ENCODE data around the gene EDIL3.

Gene EDIL3

DNA sequence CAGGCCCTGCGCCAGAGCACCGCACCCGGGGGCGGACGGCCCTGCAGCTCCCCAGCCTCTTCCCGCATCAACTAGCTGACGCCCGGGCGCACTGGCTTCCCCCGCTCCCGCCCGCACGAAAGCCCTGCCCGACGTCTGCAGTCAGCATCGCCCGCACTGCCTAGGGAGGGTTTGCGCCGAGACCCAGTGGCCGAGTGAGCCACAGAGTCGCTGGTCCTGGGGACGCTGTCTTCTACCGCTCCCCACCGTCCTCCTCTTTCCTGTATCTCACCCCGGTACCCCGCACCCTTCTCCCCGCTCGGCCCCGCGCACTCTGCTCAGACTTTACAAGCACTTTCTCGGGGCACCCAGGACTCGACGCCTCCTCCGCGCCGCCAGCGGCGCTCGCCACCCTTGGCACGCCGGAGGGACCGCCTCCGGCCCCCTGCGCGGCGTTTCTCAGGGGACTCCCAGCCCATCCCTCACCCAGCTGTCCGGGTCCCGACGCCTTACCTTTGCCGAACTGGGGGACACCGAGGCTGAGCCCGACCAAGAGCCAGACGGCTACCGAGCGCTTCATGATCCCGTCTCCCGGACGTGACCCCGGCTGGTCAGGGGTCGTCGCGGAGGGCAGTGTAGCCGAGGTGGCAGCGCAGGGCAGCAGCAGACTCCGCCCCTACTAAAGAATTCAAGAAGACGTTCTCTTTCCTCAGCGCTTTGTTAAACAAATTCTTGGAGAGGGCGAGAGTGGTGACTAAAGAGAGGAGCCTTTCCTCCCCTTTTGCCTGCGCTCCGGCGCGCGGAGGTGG is 670 bp downstream of the EDIL3 start:
- H3K4me1 Mint-ChIP-seq: peaks cover 5% of the 10 kb centered on the region
- no peak overlapping the region for H3K27ac Mint-ChIP-seq
- H3K4me3 Mint-ChIP-seq: no peak overlapping the region
- peaks cover 45% of the 10 kb centered on the region for H3K27me3 Mint-ChIP-seq
- no peak for DNase-seq
- H3K9me3 Mint-ChIP-seq: no peaks in the 10 kb centered on the region
- CTCF ChIA-PET: no interaction called here
- no peaks in the 10 kb centered on the region for H3K36me3 Mint-ChIP-seq

DNA sequence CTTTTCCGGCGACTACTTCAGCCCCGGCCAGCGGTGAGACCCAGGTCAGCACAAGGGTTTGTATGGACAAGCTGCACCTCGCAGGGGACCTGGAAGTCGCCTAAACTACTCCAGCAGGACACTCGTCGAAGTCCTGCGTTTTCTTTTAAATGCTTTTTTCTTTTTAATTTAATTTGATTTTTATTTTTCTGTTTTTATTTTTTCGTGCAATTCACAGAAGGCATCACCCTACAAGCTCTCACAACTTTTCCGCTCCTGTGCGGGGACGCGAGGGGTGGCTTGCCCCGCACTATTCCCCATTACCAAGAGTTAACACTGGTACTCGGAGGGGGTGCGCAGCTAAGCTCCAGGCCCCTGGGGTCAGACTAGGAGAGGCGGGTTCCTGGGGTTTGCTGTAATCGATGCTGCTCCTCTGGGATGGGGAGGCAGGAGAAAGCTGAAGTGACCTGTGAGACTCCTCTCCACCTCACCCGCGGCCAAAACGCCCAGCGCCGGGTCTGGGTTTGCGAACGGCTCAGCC is 1.3 kb downstream of the EDIL3 start:
- Mint-ChIP-seq H3K27ac (no peak overlapping the region), H3K4me3 (no peak overlapping the region), H3K9me3 (no peaks in the 10 kb centered on the region), H3K36me3 (no peaks in the 10 kb centered on the region), H3K27me3 (peaks cover 45% of the 10 kb centered on the region), H3K4me1 (peaks cover 5% of the 10 kb centered on the region)
- no peak for DNase-seq
- CTCF ChIA-PET: no interaction called here

DNA sequence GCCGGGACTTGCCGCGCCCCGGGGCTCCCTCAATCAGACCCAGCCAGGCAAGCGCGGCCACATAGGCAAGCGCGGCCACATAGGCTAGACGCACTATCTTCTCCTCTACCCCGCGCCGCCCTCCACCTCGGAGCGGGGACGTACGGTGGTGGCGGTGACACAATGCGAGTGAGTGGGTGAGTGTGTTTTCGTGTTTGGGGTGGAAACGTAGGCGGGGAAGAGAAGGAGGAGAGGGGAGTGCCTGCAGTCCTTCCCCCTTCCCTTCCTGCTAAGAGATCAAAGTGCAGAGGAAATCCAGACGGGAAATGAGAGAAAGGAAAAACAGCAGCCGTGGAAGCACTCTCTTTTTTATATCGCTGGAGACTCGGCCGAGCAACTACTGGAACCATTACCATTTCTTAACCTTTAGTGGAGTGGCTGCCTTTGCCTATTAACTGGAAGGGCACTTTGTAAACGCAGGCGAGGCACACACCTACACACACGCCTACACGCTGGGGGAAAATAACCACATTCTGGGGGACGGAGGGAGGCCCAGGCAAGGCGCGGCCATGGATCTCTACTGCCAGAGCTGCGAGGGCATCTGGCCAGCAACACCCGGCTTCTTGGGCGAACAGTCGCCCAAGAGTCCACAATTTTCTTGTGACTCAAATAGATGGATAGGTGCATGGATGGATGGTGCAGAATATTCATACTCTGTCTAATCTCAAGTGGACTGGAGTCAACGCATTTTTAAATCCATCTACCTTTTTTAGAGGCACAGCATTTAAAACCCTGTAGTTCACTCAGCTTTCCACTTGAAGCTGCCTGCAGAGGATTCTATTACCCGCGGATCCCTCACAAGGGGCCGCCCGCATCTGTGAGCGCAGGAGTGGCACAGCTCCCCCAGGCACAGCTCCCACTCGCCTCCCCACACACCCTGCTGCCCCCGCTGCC is 2.1 kb downstream of the EDIL3 start:
- Mint-ChIP-seq H3K9me3 (no peaks in the 10 kb centered on the region), H3K36me3 (no peaks in the 10 kb centered on the region), H3K4me3 (no peak overlapping the region), H3K4me1 (peaks cover 5% of the 10 kb centered on the region), H3K27ac (no peak overlapping the region), H3K27me3 (peaks cover 45% of the 10 kb centered on the region)
- no peak for DNase-seq
- CTCF ChIA-PET: no interaction called here

DNA sequence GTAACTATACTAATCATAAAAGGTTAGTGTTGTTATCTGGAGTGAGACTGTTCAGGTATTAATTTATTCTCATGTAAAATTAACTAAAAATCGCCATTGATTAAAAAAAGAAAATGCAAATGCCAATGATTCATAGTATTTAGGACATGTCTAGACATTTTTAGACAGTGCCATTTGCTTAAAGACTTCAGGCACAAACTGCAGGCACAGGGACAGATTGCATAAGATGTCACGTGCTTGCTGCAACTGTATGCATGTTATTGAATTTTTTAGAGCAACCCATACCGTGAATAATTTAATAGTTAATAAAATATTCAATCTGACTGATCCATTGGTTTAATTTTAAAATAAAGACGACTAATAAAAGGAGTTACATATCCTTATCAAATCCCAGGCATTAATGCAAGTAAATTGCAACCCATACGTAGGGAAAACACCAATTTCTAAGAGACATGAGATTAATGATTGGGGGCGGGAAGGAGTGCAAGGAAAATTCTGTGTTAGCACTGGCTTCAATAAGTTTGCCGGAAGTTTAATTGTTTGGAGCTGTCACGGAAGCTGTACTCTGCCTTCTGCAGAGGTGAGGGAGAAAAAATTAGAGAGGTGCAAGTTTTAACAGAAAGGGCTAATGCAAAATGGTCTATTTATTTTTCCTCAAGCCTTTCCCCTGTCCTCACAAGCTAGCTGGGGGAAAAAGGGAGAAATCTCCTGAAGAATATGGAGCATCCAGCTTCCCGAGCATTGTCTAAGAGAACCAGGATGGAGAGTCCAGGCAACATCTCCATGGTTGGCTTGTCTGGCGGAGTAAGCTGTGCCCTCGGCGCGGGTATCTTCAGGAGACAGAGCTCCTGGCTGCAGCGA is 2.9 kb downstream of the EDIL3 start:
- CTCF ChIA-PET: no interaction called here
- Mint-ChIP-seq H3K27me3 (peaks cover 45% of the 10 kb centered on the region), H3K36me3 (no peaks in the 10 kb centered on the region), H3K9me3 (no peaks in the 10 kb centered on the region), H3K4me1 (peaks cover 5% of the 10 kb centered on the region), H3K4me3 (no peak overlapping the region), H3K27ac (no peak overlapping the region)
- DNase-seq: no peak

DNA sequence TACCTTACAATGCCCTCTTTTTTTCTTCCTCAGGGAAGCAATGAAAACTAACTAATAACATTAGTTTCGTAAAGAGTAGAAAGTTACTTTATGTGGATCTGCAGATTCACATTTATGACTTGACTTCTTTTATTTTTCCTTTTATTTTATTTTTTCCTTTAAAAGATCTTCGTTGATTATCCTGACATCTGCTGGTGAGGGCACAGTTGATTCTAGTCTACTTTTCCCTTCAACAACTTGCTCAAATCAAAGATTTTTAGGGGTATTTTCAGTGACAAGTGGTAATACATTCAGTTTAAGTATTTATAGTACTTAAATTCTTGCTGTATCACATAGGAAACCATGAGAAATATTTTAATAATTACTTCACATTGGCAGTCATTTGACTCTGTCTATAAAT is 4.9 kb downstream of the EDIL3 start:
- peaks cover 5% of the 10 kb centered on the region for H3K4me1 Mint-ChIP-seq
- no peak overlapping the region for H3K4me3 Mint-ChIP-seq
- H3K27ac Mint-ChIP-seq: no peak overlapping the region
- H3K27me3 Mint-ChIP-seq: peaks cover 31% of the 10 kb centered on the region
- DNase-seq: no peak
- H3K9me3 Mint-ChIP-seq: no peaks in the 10 kb centered on the region
- H3K36me3 Mint-ChIP-seq: no peaks in the 10 kb centered on the region
- CTCF ChIA-PET: no interaction called here

DNA sequence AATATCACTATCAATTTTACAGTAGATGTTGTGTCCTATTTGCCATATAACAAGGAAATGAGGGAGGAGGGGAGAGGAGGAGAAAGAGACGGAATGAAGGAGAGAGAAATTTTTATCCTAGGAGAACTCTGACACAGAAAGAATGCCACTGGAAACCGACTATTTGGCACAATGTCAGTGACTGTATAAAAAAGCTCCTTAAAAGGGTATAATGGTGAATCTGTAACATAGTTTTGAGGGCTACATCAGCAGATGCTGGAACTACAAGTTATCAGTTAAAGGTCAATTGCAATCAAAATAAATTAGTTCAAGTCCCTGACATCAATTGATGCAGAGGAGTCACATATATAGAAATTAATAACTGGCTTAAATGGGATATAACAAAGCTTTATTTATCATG is 5.7 kb downstream of the EDIL3 start:
- CTCF ChIA-PET: no interaction called here
- Mint-ChIP-seq H3K4me1 (peaks cover 5% of the 10 kb centered on the region), H3K27me3 (peaks cover 23% of the 10 kb centered on the region), H3K4me3 (no peak overlapping the region), H3K9me3 (no peaks in the 10 kb centered on the region), H3K36me3 (no peaks in the 10 kb centered on the region), H3K27ac (no peak overlapping the region)
- DNase-seq: no peak

DNA sequence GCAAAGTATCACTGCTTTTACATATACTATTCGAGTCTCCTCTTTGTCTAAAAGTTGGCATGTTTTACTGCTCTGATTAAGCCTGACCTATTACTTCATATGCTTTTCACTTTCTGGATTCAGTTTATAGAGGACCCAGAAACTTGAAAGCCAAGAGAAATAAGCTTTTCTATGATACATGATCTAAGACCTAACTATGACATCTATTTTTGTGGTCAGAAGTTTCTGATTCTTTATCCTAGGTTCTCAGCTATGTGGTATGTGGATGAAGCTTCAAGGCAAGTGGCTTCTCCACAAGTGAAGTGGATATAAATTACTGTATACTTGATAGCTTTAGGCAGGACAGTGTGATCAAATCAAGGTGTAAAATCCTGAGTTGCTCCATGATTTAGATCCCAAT is 6.3 kb downstream of the EDIL3 start:
- CTCF ChIA-PET: no interaction called here
- H3K36me3 Mint-ChIP-seq: no peaks in the 10 kb centered on the region
- peaks cover 5% of the 10 kb centered on the region for H3K4me1 Mint-ChIP-seq
- H3K27ac Mint-ChIP-seq: no peak overlapping the region
- H3K9me3 Mint-ChIP-seq: no peaks in the 10 kb centered on the region
- H3K27me3 Mint-ChIP-seq: peaks cover 18% of the 10 kb centered on the region
- DNase-seq: no peak
- no peak overlapping the region for H3K4me3 Mint-ChIP-seq

DNA sequence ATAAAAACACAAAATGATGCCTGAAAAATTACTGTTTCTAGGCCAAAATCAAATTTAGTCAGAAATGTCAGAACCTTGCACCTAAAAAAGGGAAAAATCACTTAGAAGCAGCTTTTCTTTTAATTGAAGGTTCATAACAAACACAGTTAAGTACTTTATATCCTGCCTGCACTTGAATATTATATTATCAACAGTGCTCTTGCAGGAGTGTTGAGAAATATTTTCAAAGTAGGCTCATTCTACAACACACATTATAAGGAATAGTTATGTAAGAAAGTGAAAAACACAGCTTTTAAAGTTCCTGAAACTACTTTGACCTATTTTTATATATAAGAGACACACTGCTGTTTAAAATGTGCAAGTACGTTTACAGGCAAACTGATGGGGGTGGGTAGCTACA is 8.3 kb downstream of the EDIL3 start:
- Mint-ChIP-seq H3K27ac (no peak overlapping the region), H3K4me1 (no peaks in the 10 kb centered on the region), H3K27me3 (no peaks in the 10 kb centered on the region), H3K4me3 (no peak overlapping the region), H3K36me3 (no peaks in the 10 kb centered on the region), H3K9me3 (no peaks in the 10 kb centered on the region)
- CTCF ChIA-PET: no interaction called here
- no peak for DNase-seq

DNA sequence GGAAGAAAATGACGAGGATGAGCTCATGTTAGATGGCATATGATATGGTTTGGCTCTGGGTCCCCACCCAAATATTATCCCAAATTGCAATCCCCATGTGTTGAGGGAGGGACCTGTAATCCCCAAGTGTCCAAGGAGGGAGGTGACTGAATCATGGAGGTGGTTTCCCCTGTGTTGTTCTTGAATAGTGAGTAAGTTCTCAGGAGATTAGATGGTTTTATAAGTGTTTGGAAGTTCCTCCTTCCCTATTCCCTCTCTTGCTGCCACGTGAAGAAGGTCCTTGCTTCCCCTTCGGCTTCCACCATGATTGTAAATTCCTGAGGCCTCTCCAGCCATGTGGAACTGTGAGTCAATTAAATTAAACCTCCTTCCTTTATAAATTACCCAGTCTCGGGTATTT is 10.1 kb downstream of the EDIL3 start:
- Mint-ChIP-seq H3K36me3 (no peaks in the 10 kb centered on the region), H3K4me1 (no peaks in the 10 kb centered on the region), H3K27ac (no peak overlapping the region), H3K4me3 (no peak overlapping the region), H3K9me3 (no peaks in the 10 kb centered on the region), H3K27me3 (no peaks in the 10 kb centered on the region)
- CTCF ChIA-PET: no interaction called here
- no peak for DNase-seq

DNA sequence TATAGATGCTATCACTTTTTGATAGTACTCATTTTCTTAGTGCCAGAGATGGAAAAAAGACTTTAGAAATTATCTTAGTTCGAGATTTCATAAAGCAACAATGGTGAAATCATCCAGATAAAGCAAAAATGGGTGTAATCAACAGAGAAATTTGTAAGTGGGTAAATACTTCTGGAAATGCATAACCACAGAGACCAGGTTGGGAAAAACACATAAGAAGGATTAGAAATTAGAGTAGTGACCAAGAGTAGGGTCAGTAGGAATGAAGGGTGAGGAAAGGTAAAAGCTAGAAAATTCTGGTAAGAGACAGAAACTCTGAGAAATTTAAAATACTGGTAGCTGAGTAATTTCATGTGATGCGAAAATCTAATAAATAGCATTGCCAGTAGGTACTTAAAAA is 11.2 kb downstream of the EDIL3 start:
- CTCF ChIA-PET: no interaction called here
- Mint-ChIP-seq H3K4me1 (no peaks in the 10 kb centered on the region), H3K4me3 (no peak overlapping the region), H3K27ac (no peak overlapping the region), H3K9me3 (no peaks in the 10 kb centered on the region), H3K27me3 (no peaks in the 10 kb centered on the region), H3K36me3 (no peaks in the 10 kb centered on the region)
- no peak for DNase-seq

DNA sequence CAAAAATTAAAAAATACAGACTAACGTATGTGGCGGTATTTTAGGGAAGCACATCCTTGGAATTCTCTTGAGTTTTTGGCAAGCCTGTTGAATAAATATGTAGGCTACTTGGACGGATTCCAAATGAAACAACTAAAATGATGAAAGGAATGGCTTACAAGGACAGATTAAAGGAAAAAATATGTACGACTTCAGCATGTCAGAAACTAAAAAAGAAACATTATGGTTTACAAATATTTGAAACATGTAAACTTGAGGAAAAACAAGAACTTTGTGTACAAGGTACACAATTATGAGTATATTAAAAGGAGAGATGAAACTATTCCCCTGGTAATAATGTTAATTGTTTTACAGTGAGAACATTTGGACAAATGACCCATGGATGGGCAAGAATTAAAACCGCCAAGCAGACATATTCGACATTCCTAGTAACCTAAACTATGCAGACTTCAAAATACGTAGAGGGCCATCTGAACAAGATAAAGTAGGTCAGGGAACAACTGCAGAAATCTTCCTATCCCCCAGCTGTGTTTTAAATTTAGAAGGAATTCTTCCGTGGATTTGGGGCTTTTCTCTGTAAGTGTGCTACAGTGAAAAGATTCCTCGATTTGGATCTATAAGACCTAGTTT is 12.5 kb downstream of the EDIL3 start:
- H3K9me3 Mint-ChIP-seq: no peaks in the 10 kb centered on the region
- H3K4me1 Mint-ChIP-seq: no peaks in the 10 kb centered on the region
- no peak for DNase-seq
- no peak overlapping the region for H3K27ac Mint-ChIP-seq
- no peaks in the 10 kb centered on the region for H3K36me3 Mint-ChIP-seq
- H3K27me3 Mint-ChIP-seq: no peaks in the 10 kb centered on the region
- no peak overlapping the region for H3K4me3 Mint-ChIP-seq
- CTCF ChIA-PET: no interaction called here

DNA sequence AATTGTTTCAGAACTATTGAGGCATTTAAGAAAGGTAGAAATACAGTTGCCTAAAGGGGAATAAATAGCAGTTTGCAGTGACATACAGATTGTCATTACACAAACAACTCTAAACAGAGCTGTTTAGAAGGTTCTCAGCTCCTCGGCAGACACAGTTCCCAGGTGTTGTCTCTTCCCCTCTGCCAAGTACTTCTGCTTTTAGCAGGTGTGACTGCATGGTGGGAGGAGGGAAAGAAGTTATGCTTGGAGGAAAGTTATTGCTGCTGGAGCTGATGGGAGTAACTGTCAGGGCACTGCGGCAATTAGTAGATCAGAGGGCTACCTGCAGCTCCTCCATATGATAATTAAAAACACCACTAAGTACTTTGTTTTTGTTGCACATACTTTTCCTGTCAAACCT is 14.5 kb downstream of the EDIL3 start:
- H3K27me3 Mint-ChIP-seq: no peaks in the 10 kb centered on the region
- H3K4me1 Mint-ChIP-seq: no peaks in the 10 kb centered on the region
- DNase-seq: no peak
- H3K4me3 Mint-ChIP-seq: no peak overlapping the region
- no peaks in the 10 kb centered on the region for H3K36me3 Mint-ChIP-seq
- CTCF ChIA-PET: no interaction called here
- H3K9me3 Mint-ChIP-seq: no peaks in the 10 kb centered on the region
- H3K27ac Mint-ChIP-seq: no peak overlapping the region

DNA sequence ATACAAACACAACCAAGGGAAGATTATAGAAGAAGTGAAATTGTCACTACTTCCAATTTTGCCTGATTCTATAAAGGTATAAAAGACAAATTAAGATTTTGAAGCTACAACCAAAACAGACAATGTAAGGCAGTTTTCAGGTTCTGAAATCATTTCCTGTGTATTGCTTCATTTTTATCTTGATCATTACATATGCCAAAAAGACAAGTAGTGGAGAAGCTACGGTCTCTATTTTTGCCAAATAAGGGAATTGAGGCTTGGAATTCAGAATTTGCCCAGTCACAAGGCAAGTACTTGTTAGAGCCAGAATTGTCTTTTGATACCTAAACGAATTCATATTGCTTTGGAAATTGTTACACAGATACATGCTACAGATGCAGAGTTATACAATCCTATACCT is 20.6 kb downstream of the EDIL3 start:
- Mint-ChIP-seq H3K36me3 (no peaks in the 10 kb centered on the region), H3K4me1 (no peaks in the 10 kb centered on the region), H3K27me3 (no peaks in the 10 kb centered on the region), H3K27ac (no peak overlapping the region), H3K4me3 (no peak overlapping the region), H3K9me3 (no peaks in the 10 kb centered on the region)
- CTCF ChIA-PET: no interaction called here
- DNase-seq: no peak
